Tibial nerve (tissue), 4 donors: ENCODE results near the gene PCYOX1L. TPM values are rescaled to one million over a fixed set of nuclear protein-coding genes. Genes with fewer than 3 reads are reported as not detected.

Experiments used
- DNase-seq, 2 donors: peaks; one replicate each; pipeline ENCODE4 v3.0.0-alpha.2; 2019; ENCODE audit warnings: low spot score in 2 of 2
- H3K27ac ChIP-seq, 4 donors: fragments of 200-600 bp; sonication (generic) in 3 of 4; one replicate each; pipeline ENCODE4 v1.5.1; 2017 to 2019; ENCODE audit warnings: mild to moderate bottlenecking in 1 of 4
- H3K27me3 ChIP-seq, 2 donors: fragments of 200-600 bp; sonication (generic) in 1 of 2; one replicate each; pipeline versions ENCODE4 v1.5.1 to v1.6.0; 2017 to 2019
- H3K36me3 ChIP-seq, 3 donors: fragments of 200-600 bp; sonication (generic); one replicate each; pipeline ENCODE4 v1.5.1; 2018 to 2019
- H3K4me1 ChIP-seq, 4 donors: fragments of 200-600 bp; sonication (generic) in 3 of 4; one replicate each; pipeline ENCODE4 v1.5.1; 2017 to 2019
- H3K4me3 ChIP-seq, 4 donors: fragments of 200-600 bp; sonication (generic) in 3 of 4; one replicate each; pipeline ENCODE4 v1.5.1; 2017 to 2019; ENCODE audit warnings: mild to moderate bottlenecking in 1 of 4, moderate library complexity in 1 of 4
- H3K9me3 ChIP-seq, 4 donors: fragments of 200-600 bp; sonication (generic) in 3 of 4; one replicate each; pipeline ENCODE4 v1.5.1; 2017 to 2019
- EP300 ChIP-seq, 2 donors: sonication (generic); formaldehyde crosslinking; IDR thresholded peaks; one replicate each; pipeline ENCODE4 v1.6.1; 2017; ENCODE audit warnings: antibody characterized with exemption in 2 of 2, mild to moderate bottlenecking in 1 of 2
- POLR2A ChIP-seq, 2 donors: fragments of 450-650 bp; IDR thresholded peaks; one replicate each; pipeline ENCODE4 v1.6.1; 2017; ENCODE audit warnings: antibody characterized with exemption in 2 of 2, mild to moderate bottlenecking in 2 of 2, moderate library complexity in 2 of 2
- WGBS, 2 donors: methylation state at CpG; one replicate each; pipeline ENCODE4 v1.1.5; 2018; 5-methylcytosine and 5-hydroxymethylcytosine counted together
- total RNA-seq, 4 donors: library from RNA; depleted of rRNA; stranded (reverse); fragments of >200 nt; gene quantifications; one replicate each; pipeline ENCODE4 v1.1.0, GENCODE V29; 2016
- TF ChIP-seq, protein P1 (sequence below), 5 experiments: fragments of 200-600 bp in 3 of 5; fragments of 450-650 bp in 2 of 5; sonication (generic) in 3 of 5; IDR thresholded peaks; one replicate each; pipeline ENCODE4 v1.5.1; 2016 to 2019; ENCODE audit warnings: antibody characterized with exemption in 5 of 5, mild to moderate bottlenecking in 3 of 5, moderate library complexity in 2 of 5

Gene PCYOX1L
- total RNA-seq, 4 donors from 2014 or later = 5.0 to 8.2 (median 6.7) TPM

DNA sequence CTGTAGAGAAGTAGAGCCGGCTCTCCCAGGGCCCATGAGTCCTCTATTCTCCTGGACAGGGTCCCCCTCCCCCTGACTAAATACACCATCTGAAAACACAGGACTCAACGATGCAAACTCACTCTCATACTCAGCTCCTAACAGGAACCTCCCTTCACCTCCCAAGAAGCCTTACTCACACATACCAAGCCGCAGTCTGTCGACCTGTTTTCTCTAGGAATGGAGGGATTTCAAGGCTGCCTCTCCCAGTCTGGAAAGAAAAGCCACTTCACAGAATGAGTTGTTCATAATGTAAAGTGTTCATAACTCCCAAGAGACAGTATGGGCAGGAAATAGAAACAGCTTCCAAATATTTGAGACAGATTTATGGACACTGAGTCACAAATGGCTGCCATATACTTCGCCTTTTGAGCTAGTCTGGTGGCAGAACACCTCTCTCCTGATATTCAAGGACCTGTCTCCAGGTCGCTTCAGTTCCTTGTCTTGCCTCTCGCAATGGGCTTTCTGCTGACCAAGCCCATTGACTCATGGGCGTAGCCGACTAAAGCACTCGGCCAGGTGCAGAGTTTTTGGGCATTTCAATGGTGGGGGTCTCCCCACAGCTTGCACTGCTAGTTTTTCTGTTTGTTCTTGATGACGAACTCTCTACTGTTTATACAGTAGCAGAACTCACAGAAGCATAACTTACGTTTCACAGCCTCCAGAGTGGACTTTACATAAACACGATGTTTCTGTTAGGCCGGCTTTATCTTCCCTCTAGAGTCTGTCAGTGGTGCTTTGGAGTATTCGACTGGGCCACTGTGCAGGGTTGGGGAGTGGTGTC lies 46.3 kb downstream of the PCYOX1L start:
- peak overlapping the region in 2 of 4 donors; percentile 48 to 89 for H3K27ac ChIP-seq
- 79 to 80% methylated on average over 15 of the region's 15 CpGs for WGBS, 2 donors
- H3K4me1 ChIP-seq = peaks cover 0 to 14% (median 0%) of the 10 kb centered on the region in 4 donors
- H3K9me3 ChIP-seq = no peaks in the 10 kb centered on the region
- H3K27me3 ChIP-seq = no peaks in the 10 kb centered on the region
- H3K36me3 ChIP-seq = no peaks in the 10 kb centered on the region
- TF ChIP-seq POLR2A (IDR thresholded peaks at IDR 0.05) = no peak
- no peak for TF ChIP-seq EP300 (IDR thresholded peaks at IDR 0.05)
- TF ChIP-seq, protein P1, sequence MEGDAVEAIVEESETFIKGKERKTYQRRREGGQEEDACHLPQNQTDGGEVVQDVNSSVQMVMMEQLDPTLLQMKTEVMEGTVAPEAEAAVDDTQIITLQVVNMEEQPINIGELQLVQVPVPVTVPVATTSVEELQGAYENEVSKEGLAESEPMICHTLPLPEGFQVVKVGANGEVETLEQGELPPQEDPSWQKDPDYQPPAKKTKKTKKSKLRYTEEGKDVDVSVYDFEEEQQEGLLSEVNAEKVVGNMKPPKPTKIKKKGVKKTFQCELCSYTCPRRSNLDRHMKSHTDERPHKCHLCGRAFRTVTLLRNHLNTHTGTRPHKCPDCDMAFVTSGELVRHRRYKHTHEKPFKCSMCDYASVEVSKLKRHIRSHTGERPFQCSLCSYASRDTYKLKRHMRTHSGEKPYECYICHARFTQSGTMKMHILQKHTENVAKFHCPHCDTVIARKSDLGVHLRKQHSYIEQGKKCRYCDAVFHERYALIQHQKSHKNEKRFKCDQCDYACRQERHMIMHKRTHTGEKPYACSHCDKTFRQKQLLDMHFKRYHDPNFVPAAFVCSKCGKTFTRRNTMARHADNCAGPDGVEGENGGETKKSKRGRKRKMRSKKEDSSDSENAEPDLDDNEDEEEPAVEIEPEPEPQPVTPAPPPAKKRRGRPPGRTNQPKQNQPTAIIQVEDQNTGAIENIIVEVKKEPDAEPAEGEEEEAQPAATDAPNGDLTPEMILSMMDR (IDR thresholded peaks at IDR 0.05) = no peak
- H3K4me3 ChIP-seq = no peak overlapping the region
- no peak for DNase-seq

DNA sequence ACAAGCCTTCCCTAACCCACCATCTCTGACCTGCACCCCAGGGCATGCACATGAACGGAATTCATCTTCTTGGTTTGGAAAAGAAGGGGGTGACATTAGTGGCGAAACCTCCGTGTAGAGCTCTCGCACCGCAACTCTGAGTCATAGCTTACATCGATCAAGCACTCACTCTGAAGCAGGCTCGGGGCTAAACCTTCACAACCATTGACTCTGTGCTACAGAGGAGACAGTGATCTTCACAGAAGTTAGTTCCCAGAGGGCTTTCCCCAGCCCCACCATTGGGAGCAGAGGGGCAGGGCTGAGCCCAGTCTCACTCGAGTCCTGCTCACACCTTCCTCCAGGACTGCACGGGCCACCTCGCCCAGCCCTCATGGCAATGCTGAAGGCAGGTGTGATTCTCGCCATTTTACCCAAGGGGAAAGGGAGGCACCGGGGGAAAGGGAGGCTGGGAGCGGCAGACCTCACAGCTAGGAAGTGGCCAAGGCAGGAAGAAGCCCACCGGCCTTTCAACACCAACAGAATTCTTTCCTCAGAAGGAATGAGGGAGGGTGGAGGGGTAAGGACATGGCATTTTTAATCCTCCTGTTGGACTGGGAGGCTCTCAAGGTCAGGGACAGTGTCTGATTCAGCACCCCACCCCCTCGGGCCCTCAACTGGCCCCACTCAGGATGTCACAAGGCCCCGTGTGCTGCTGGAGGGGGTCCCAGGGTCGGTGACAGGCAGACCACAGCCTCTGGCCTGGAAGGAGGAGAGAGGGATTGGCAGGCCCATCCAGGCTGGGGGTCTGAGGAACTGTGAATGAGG lies 47.1 kb downstream of the PCYOX1L start:
- 68 to 84% methylated on average over 17 of the region's 17 CpGs for WGBS, 2 donors
- Histone ChIP-seq H3K4me3 (no peak overlapping the region), H3K4me1 (peaks cover 0 to 14% (median 0%) of the 10 kb centered on the region in 4 donors), H3K27ac (peak overlapping the region; percentile 34 to 89 (median 53)), H3K9me3 (no peaks in the 10 kb centered on the region), H3K36me3 (no peaks in the 10 kb centered on the region), H3K27me3 (no peaks in the 10 kb centered on the region)
- DNase-seq = no peak
- no peak for TF ChIP-seq POLR2A (IDR thresholded peaks at IDR 0.05)
- TF ChIP-seq, protein P1 (IDR thresholded peaks at IDR 0.05) = no peak
- no peak for TF ChIP-seq EP300 (IDR thresholded peaks at IDR 0.05)

DNA sequence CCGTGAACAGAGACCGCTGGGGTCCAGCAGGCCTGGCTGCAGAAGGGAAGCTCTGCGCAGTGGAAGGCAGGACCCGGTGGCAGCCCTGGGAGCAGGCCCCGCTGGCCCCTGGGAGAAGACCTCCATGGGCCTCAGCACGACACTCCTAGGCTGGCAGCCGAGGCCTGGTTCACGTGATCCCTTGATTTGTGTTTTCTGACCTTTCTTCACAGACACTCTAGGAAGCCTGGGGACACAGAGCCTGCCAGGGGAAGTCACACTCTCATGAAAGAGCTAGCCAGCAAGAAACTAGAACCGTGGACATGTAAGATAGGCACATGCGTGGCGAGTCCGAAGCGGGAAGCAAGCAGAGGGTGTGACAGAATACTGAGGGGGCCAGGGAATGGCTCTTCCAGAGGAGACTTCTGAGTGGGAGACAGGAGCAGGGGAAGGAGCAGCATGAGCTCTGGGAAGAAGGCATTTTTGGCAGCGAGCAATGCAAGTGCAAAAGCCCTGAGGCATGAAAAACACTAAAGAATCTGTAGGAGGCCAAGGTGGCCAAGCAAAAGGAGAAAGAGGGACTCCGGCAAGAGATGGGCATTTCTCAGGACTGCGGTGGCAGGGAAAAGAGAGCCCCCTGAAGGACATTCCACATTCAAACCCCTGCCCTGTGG lies 47.8 kb downstream of the PCYOX1L start:
- H3K4me3 ChIP-seq = peak overlapping the region in 1 of 4 donors; percentile 57
- H3K9me3 ChIP-seq = no peaks in the 10 kb centered on the region

DNA sequence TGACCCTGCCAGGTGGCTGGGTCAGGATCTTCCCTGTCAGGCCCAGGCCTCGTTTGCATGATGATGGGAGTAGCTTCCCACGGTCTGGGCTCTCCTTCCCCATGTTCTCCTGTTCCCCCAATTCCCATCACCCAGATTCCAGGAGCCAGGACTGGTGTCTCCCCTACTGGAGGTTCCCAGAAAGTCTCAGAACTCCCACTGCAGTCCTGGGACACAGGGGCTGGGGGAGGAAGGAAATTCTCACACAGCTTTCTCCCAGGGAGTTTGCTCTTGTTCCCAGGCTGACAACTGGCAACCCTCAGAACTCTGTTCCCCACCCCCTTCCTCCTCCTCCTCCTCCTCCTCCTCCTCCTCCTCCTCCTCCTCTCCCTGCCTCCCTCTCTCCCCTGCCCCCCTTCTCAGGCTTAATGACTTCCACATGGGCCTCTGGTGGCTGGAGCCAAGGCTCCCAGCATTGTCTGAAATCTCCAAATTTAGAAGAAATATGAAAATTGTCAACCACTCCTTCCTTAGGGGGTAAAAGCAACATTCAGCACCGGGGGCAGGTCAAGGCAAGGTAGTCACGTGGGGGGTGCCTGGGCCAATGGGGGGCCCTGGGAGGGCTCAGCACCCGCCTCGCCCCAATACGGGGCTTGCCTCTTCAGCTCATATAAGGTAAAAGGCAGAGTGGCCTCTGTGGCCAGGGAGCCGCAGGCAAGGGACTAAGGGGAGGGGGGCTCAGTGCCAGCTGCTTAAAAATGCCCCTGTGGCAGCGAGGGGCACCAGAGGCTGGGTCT lies 48.5 kb downstream of the PCYOX1L start:
- H3K27ac ChIP-seq = peak overlapping the region; percentile 73 to 90 (median 84)
- H3K36me3 ChIP-seq = no peaks in the 10 kb centered on the region
- peaks cover 0 to 14% (median 0%) of the 10 kb centered on the region in 4 donors for H3K4me1 ChIP-seq
- TF ChIP-seq, protein P1 (IDR thresholded peaks at IDR 0.05) = no peak
- TF ChIP-seq EP300 (IDR thresholded peaks at IDR 0.05) = peak in 1 of 2 donors; percentile 68
- TF ChIP-seq POLR2A (IDR thresholded peaks at IDR 0.05) = peak; percentile 54 to 71
- peak; percentile 59 to 66 for DNase-seq
- peak overlapping the region; percentile 35 to 57 (median 48) for H3K4me3 ChIP-seq
- 47 to 49% methylated on average over 8 to 9 of the region's 9 CpGs for WGBS, 2 donors
- H3K9me3 ChIP-seq = no peaks in the 10 kb centered on the region
- H3K27me3 ChIP-seq = no peaks in the 10 kb centered on the region

More for the DNA sequence above, 47.8 kb downstream of the PCYOX1L start:
- 68 to 72% methylated on average over 16 of the region's 16 CpGs for WGBS, 2 donors
- TF ChIP-seq EP300 (IDR thresholded peaks at IDR 0.05) (peak in 1 of 2 donors; percentile 19), POLR2A (IDR thresholded peaks at IDR 0.05) (no peak)
- TF ChIP-seq, protein P1 (IDR thresholded peaks at IDR 0.05) = no peak
- Histone ChIP-seq H3K36me3 (no peaks in the 10 kb centered on the region), H3K4me1 (peaks cover 0 to 14% (median 0%) of the 10 kb centered on the region in 4 donors), H3K27me3 (no peaks in the 10 kb centered on the region), H3K27ac (peak overlapping the region; percentile 34 to 89 (median 72))
- no peak for DNase-seq
